ENCODE data around the gene TECPR1. TPM values are rescaled to one million over a fixed set of nuclear protein-coding genes. Genes with fewer than 3 reads are reported as not detected.

Gene TECPR1
- total RNA-seq, 1 experiment from 2014 or later: 11.5 TPM

GRCh38 chr7:98205162-98205845, 46.7 kb downstream of the TECPR1 start:
- DNase-seq (no peak), ATAC-seq (no peak)
- Histone ChIP-seq H2AFZ (ENCODE audit: low read length) (no peak overlapping the region), H3K4me2 (ENCODE audit: low read length) (no peak overlapping the region), H3K9me3 (ENCODE audit: low read length) (no peaks in the 10 kb centered on the region), H3K27ac (ENCODE audit: low read length) (no peak overlapping the region), H3K27me3 (ENCODE audit: low read length) (no peaks in the 10 kb centered on the region), H3K36me3 (ENCODE audit: low read depth, low read length) (no peaks in the 10 kb centered on the region), H3K9me2 (replicated peaks; ENCODE audit: low read length) (no peaks in the 10 kb centered on the region), H4K20me1 (ENCODE audit: low read length) (0 out of 2 replicates have a peak, but pooled peaks cover under 1% of the 10 kb centered on the region), H3K4me1 (ENCODE audit: insufficient read depth, low read length) (no peaks in the 10 kb centered on the region), H3K4me3 (ENCODE audit: low read length) (no peak overlapping the region), H3K9ac (ENCODE audit: low read length) (no peak overlapping the region), H3K79me2 (ENCODE audit: low read length) (no peaks in the 10 kb centered on the region), H3F3A (ENCODE audit: low read length, unreplicated experiment) (no peaks in the 10 kb centered on the region)
- CTCF ChIA-PET: no interaction called here
- no peak for TF ChIP-seq EZH2 (IDR thresholded peaks at IDR 0.05; ENCODE audit: low read length, unreplicated experiment)
- no peak for TF ChIP-seq EZH2phosphoT487 (IDR thresholded peaks at IDR 0.05; ENCODE audit: borderline replicate concordance, low read length)
- no peak for TF ChIP-seq CTCF (conservative IDR thresholded peaks at IDR 0.05; ENCODE audit: low read depth, low read length)
- BruUV-seq (replicated peaks): no TSS peak
- intact Hi-C loops (cut with micrococcal nuclease): no loop called here
- POLR2A ChIA-PET (ENCODE audit: unreplicated experiment): no interaction called here

GRCh38 chr7:98204670-98205069, 47.4 kb downstream of the TECPR1 start:
- H3F3A ChIP-seq (ENCODE audit: low read length, unreplicated experiment): no peaks in the 10 kb centered on the region
- H3K9ac ChIP-seq (ENCODE audit: low read length): no peak overlapping the region
- no peak overlapping the region for H3K4me3 ChIP-seq (ENCODE audit: low read length)
- H3K27ac ChIP-seq (ENCODE audit: low read length): no peak overlapping the region
- no peaks in the 10 kb centered on the region for H3K79me2 ChIP-seq (ENCODE audit: low read length)
- DNase-seq (no peak), ATAC-seq (no peak)
- CTCF ChIA-PET: no interaction called here
- no peak for TF ChIP-seq EZH2 (IDR thresholded peaks at IDR 0.05; ENCODE audit: low read length, unreplicated experiment)
- TF ChIP-seq EZH2phosphoT487 (IDR thresholded peaks at IDR 0.05; ENCODE audit: borderline replicate concordance, low read length): no peak
- TF ChIP-seq CTCF (conservative IDR thresholded peaks at IDR 0.05; ENCODE audit: low read depth, low read length): no peak
- H3K27me3 ChIP-seq (ENCODE audit: low read length): no peaks in the 10 kb centered on the region
- H4K20me1 ChIP-seq (ENCODE audit: low read length): 0 out of 2 replicates have a peak, but pooled peaks cover 4% of the 10 kb centered on the region
- H3K9me2 ChIP-seq (replicated peaks; ENCODE audit: low read length): no peaks in the 10 kb centered on the region
- H3K9me3 ChIP-seq (ENCODE audit: low read length): no peaks in the 10 kb centered on the region
- no peaks in the 10 kb centered on the region for H3K36me3 ChIP-seq (ENCODE audit: low read depth, low read length)
- H3K4me2 ChIP-seq (ENCODE audit: low read length): no peak overlapping the region
- H3K4me1 ChIP-seq (ENCODE audit: insufficient read depth, low read length): no peaks in the 10 kb centered on the region
- no TSS peak for BruUV-seq (replicated peaks)
- no peak overlapping the region for H2AFZ ChIP-seq (ENCODE audit: low read length)
- POLR2A ChIA-PET (ENCODE audit: unreplicated experiment): no interaction called here
- intact Hi-C loops (cut with micrococcal nuclease): no loop called here

GRCh38 chr7:98203964-98204605, 47.9 kb downstream of the TECPR1 start:
- intact Hi-C loops (cut with micrococcal nuclease): no loop called here
- TF ChIP-seq CTCF (conservative IDR thresholded peaks at IDR 0.05; ENCODE audit: low read depth, low read length) (no peak), EZH2 (IDR thresholded peaks at IDR 0.05; ENCODE audit: low read length, unreplicated experiment) (no peak), EZH2phosphoT487 (IDR thresholded peaks at IDR 0.05; ENCODE audit: borderline replicate concordance, low read length) (no peak)
- no peaks in the 10 kb centered on the region for H3K4me1 ChIP-seq (ENCODE audit: insufficient read depth, low read length)
- H3K9me3 ChIP-seq (ENCODE audit: low read length): no peaks in the 10 kb centered on the region
- no peaks in the 10 kb centered on the region for H3K9me2 ChIP-seq (replicated peaks; ENCODE audit: low read length)
- no peak overlapping the region for H3K4me3 ChIP-seq (ENCODE audit: low read length)
- 0 out of 2 replicates have a peak, but pooled peaks cover 5% of the 10 kb centered on the region for H3K79me2 ChIP-seq (ENCODE audit: low read length)
- H4K20me1 ChIP-seq (ENCODE audit: low read length): 0 out of 2 replicates have a peak, but pooled peaks cover 4% of the 10 kb centered on the region
- H3K27ac ChIP-seq (ENCODE audit: low read length): no peak overlapping the region
- H3K36me3 ChIP-seq (ENCODE audit: low read depth, low read length): no peaks in the 10 kb centered on the region
- no peak overlapping the region for H3K4me2 ChIP-seq (ENCODE audit: low read length)
- DNase-seq (no peak), ATAC-seq (no peak)
- H3F3A ChIP-seq (ENCODE audit: low read length, unreplicated experiment): no peaks in the 10 kb centered on the region
- ChIA-PET CTCF (no interaction called here), POLR2A (ENCODE audit: unreplicated experiment) (no interaction called here)
- BruUV-seq (replicated peaks): no TSS peak
- no peaks in the 10 kb centered on the region for H3K27me3 ChIP-seq (ENCODE audit: low read length)
- H3K9ac ChIP-seq (ENCODE audit: low read length): no peak overlapping the region
- H2AFZ ChIP-seq (ENCODE audit: low read length): no peak overlapping the region

Data from PC-3 (cell line).